GM12878 (cell line): ENCODE measurements around the gene TGFBR3.

Source experiments
- DPF2 ChIP-seq: fragments of 450-650 bp; IDR thresholded peaks from 2 replicates; pipeline ENCODE4 v1.6.1; 2017; ENCODE audit warnings: mild to moderate bottlenecking
- EED ChIP-seq: sonication (generic); IDR thresholded peaks from 2 replicates; pipeline ENCODE4 v1.6.1; 2016; ENCODE audit warnings: antibody characterized with exemption, low read depth
- EP300 ChIP-seq, 2 experiments: fragments of 150-350 bp in 1 of 2; IDR thresholded peaks; 2 replicates each; pipeline ENCODE4 v1.6.1; 2011 to 2012; ENCODE audit warnings: low read depth in 2 of 2, low read length in 2 of 2, borderline replicate concordance in 1 of 2, improper control_type of control experiment in 1 of 2, inconsistent platforms in 1 of 2; ENCODE audit not compliant: control insufficient read depth in 1 of 2
- HCFC1 ChIP-seq: fragments of 150-350 bp; IDR thresholded peaks from 2 replicates; pipeline ENCODE4 v1.6.1; 2014; ENCODE audit warnings: low read length
- MEF2B ChIP-seq: fragments of 450-650 bp; IDR thresholded peaks from 2 replicates; pipeline ENCODE4 v1.6.1; 2018; ENCODE audit warnings: mild to moderate bottlenecking, moderate library complexity; ENCODE audit not compliant: partially characterized antibody, poor library complexity, severe bottlenecking
- MTA3 ChIP-seq: IDR thresholded peaks from 2 replicates; pipeline ENCODE4 v1.6.1; 2012; ENCODE audit warnings: low read length, inconsistent platforms, borderline replicate concordance
- MYC ChIP-seq: IDR thresholded peaks from 2 replicates; pipeline ENCODE4 v1.6.1; 2011; ENCODE audit warnings: mild to moderate bottlenecking, low read length, moderate library complexity, inconsistent platforms; ENCODE audit not compliant: insufficient read depth, insufficient replicate concordance, insufficient read length, severe bottlenecking
- POLR2A ChIP-seq: IDR thresholded peaks from 2 replicates; pipeline ENCODE4 v1.6.1; 2011; ENCODE audit warnings: low read depth, mild to moderate bottlenecking, low read length
- RBBP5 ChIP-seq: fragments of 200-600 bp; sonication (generic); conservative IDR thresholded peaks from 2 replicates; pipeline ENCODE4 v1.6.1; 2016
- TF ChIP-seq, protein P1 (sequence below), 3 experiments: IDR thresholded peaks in 2 of 3; conservative IDR thresholded peaks in 1 of 3; 2 replicates each; pipeline ENCODE4 v1.5.1; 2011; ENCODE audit warnings: low read depth in 3 of 3, low read length in 3 of 3, mild to moderate bottlenecking in 3 of 3, control low read depth in 2 of 3, moderate library complexity in 2 of 3, inconsistent platforms in 1 of 3, mixed read lengths in 1 of 3; ENCODE audit not compliant: control insufficient read depth in 2 of 3, insufficient read depth in 1 of 3; ENCODE audit errors: extremely low read depth in 1 of 3

DNA sequence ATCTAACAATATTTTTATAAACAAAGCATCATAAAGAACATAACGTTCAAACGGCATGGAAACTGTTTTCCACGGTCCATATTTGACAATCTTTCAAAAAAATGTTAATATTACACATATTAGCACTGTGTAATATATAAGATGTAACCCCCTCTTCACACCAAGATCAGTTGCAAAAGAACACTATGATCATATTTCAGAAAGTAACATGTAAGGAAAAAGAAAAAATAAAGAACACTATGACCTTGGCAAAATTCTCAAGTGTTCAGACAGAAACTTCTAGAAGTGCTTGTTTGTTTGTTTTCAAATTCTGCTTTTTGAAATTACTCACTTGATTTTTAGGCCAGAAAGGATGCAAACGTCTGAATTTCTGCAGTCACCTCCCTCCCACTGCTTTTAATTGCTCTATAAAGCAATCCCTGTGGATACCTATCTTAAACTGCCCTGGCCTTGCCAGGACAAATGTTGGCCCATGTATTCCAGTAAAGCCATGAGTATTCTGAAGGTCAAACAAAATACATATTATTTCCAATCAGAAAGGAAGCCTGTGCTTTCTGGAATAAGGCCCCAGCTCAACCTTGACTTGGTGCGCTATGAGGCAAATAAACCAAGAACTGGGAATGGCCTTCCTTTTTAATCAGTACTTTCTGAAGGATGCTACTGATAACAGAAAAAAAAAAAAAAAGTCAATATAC lies 68.6 kb downstream of the TGFBR3 start:
- TF ChIP-seq, protein P1, sequence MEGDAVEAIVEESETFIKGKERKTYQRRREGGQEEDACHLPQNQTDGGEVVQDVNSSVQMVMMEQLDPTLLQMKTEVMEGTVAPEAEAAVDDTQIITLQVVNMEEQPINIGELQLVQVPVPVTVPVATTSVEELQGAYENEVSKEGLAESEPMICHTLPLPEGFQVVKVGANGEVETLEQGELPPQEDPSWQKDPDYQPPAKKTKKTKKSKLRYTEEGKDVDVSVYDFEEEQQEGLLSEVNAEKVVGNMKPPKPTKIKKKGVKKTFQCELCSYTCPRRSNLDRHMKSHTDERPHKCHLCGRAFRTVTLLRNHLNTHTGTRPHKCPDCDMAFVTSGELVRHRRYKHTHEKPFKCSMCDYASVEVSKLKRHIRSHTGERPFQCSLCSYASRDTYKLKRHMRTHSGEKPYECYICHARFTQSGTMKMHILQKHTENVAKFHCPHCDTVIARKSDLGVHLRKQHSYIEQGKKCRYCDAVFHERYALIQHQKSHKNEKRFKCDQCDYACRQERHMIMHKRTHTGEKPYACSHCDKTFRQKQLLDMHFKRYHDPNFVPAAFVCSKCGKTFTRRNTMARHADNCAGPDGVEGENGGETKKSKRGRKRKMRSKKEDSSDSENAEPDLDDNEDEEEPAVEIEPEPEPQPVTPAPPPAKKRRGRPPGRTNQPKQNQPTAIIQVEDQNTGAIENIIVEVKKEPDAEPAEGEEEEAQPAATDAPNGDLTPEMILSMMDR (IDR thresholded peaks at IDR 0.05 in 2 of 3, conservative IDR thresholded peaks at IDR 0.05 in 1 of 3; ENCODE audit: control insufficient read depth in 2 of 3, extremely low read depth in 1 of 3, insufficient read depth in 1 of 3, low read depth in 3 of 3, low read length in 3 of 3), result no peak
- TF ChIP-seq POLR2A (no peak), HCFC1 (no peak), MEF2B (no peak), EP300 (IDR thresholded peaks at IDR 0.05; ENCODE audit: borderline replicate concordance in 1 of 2, control insufficient read depth in 1 of 2, low read depth in 2 of 2, low read length in 2 of 2) (no peak), MTA3 (no peak), RBBP5 (no peak), DPF2 (no peak), EED (no peak), MYC (no peak)
